ENCODE data around the gene TBXA2R. TPM values are rescaled to one million over a fixed set of nuclear protein-coding genes. Genes with fewer than 3 reads are reported as not detected.
"Not testable (repeated sequence)": the region's sequence is repeated elsewhere in the genome, so short reads cannot be mapped to it uniquely, and the experiment has no call there.

TBXA2R gene
- total RNA-seq = under 1 TPM; 0.41 to 0.42 TPM

GRCh38 chr19:3606690-3607289 is at the start of gene TBXA2R:
TBXA2R (minus strand) TSS chr19:3606875; CDS start chr19:3600634, 6,241 bp downstream.
- Mint-ChIP-seq H3K4me1 (ENCODE audit: low read depth) (peaks cover 10% of the 10 kb centered on the region), H3K27me3 (ENCODE audit: low read depth) (no peaks in the 10 kb centered on the region), H3K4me3 (peak within 1 kb of the TSS; percentile 23), H3K9me3 (no peaks in the 10 kb centered on the region), H3K27ac (no peak within 1 kb of the TSS), H3K36me3 (ENCODE audit: low read depth) (peaks cover under 1% of the 10 kb centered on the region)
- intact Hi-C loops (cut with micrococcal nuclease) = no loop called here
- peak; percentile 57 for DNase-seq
- CTCF ChIA-PET = no interaction called here

GRCh38 chr19:3656073-3656746 is 49.5 kb upstream of the TBXA2R start:
- Mint-ChIP-seq H3K4me1 (ENCODE audit: low read depth) (no peaks in the 10 kb centered on the region), H3K27me3 (ENCODE audit: low read depth) (no peaks in the 10 kb centered on the region)

GRCh38 chr19:3655402-3656072 is 48.9 kb upstream of the TBXA2R start:
- H3K36me3 Mint-ChIP-seq (ENCODE audit: low read depth) = peaks cover 8% of the 10 kb centered on the region
- no peak for DNase-seq
- intact Hi-C loops (cut with micrococcal nuclease) = no loop called here
- CTCF ChIA-PET = interaction anchor here (0.6 kb wide), 1 partner anchor 217 kb away, joined by 3 read pairs; no protein-coding TSS in a partner anchor
- no peaks in the 10 kb centered on the region for H3K9me3 Mint-ChIP-seq
- no peak overlapping the region for H3K27ac Mint-ChIP-seq
- no peak overlapping the region for H3K4me3 Mint-ChIP-seq
- H3K27me3 Mint-ChIP-seq (ENCODE audit: low read depth) = no peaks in the 10 kb centered on the region
- no peaks in the 10 kb centered on the region for H3K4me1 Mint-ChIP-seq (ENCODE audit: low read depth)

More at GRCh38 chr19:3656073-3656746, 49.5 kb upstream of the TBXA2R start:
- Mint-ChIP-seq H3K9me3 (no peaks in the 10 kb centered on the region), H3K36me3 (ENCODE audit: low read depth) (peaks cover 11% of the 10 kb centered on the region), H3K27ac (no peak overlapping the region), H3K4me3 (no peak overlapping the region)
- no peak for DNase-seq
- CTCF ChIA-PET = interaction anchor here (0.6 kb wide), 1 partner anchor 216 kb away, joined by 3 read pairs; no protein-coding TSS in a partner anchor
- intact Hi-C loops (cut with micrococcal nuclease) = no loop called here

- DNase-seq = peak; percentile 39
- Mint-ChIP-seq H3K4me3 (no peak overlapping the region), H3K36me3 (ENCODE audit: low read depth) (peaks cover 8% of the 10 kb centered on the region), H3K27me3 (ENCODE audit: low read depth) (no peaks in the 10 kb centered on the region), H3K4me1 (ENCODE audit: low read depth) (no peaks in the 10 kb centered on the region), H3K27ac (no peak overlapping the region), H3K9me3 (no peaks in the 10 kb centered on the region)
- CTCF ChIA-PET = interaction anchor here (0.7 to 1.5 kb wide), 3 partner anchors 12 to 223 kb away, joined by 3 to 5 read pairs (median 3); no protein-coding TSS in a partner anchor
- intact Hi-C loops (cut with micrococcal nuclease) = no loop called here
These were observed 47.3 kb upstream of the TBXA2R start for GRCh38 chr19:3653865-3654513.

- H3K4me1 Mint-ChIP-seq (ENCODE audit: low read depth) = no peaks in the 10 kb centered on the region
- intact Hi-C loops (cut with micrococcal nuclease) = no loop called here
- H3K27ac Mint-ChIP-seq = no peak overlapping the region
- CTCF ChIA-PET = interaction anchor here (1.5 kb wide), 1 partner anchor 13 kb away, joined by 3 read pairs; no protein-coding TSS in a partner anchor
- no peak for DNase-seq
- H3K4me3 Mint-ChIP-seq = no peak overlapping the region
- peaks cover 8% of the 10 kb centered on the region for H3K36me3 Mint-ChIP-seq (ENCODE audit: low read depth)
- H3K9me3 Mint-ChIP-seq = no peaks in the 10 kb centered on the region
- H3K27me3 Mint-ChIP-seq (ENCODE audit: low read depth) = no peaks in the 10 kb centered on the region
These were observed 46.6 kb upstream of the TBXA2R start for GRCh38 chr19:3653081-3653795.

- no peak for DNase-seq
These were observed 45.7 kb upstream of the TBXA2R start for GRCh38 chr19:3652422-3652821.

GRCh38 chr19:3651684-3652083 is 45.0 kb upstream of the TBXA2R start:
- intact Hi-C loops (cut with micrococcal nuclease) = no loop called here
- Mint-ChIP-seq H3K36me3 (ENCODE audit: low read depth) (peaks cover 2% of the 10 kb centered on the region), H3K4me3 (no peak overlapping the region), H3K4me1 (ENCODE audit: low read depth) (no peaks in the 10 kb centered on the region), H3K9me3 (no peaks in the 10 kb centered on the region), H3K27ac (no peak overlapping the region), H3K27me3 (ENCODE audit: low read depth) (no peaks in the 10 kb centered on the region)
- DNase-seq = no peak
- CTCF ChIA-PET = no interaction called here

More at GRCh38 chr19:3652422-3652821, 45.7 kb upstream of the TBXA2R start:
- intact Hi-C loops (cut with micrococcal nuclease) = no loop called here
- H3K27ac Mint-ChIP-seq = no peak overlapping the region
- H3K36me3 Mint-ChIP-seq (ENCODE audit: low read depth) = peaks cover 6% of the 10 kb centered on the region
- no peak overlapping the region for H3K4me3 Mint-ChIP-seq
- no peaks in the 10 kb centered on the region for H3K4me1 Mint-ChIP-seq (ENCODE audit: low read depth)
- CTCF ChIA-PET = interaction anchor here (1.5 kb wide), 1 partner anchor 14 kb away, joined by 3 read pairs; no protein-coding TSS in a partner anchor
- H3K27me3 Mint-ChIP-seq (ENCODE audit: low read depth) = no peaks in the 10 kb centered on the region
- no peaks in the 10 kb centered on the region for H3K9me3 Mint-ChIP-seq

- intact Hi-C loops (cut with micrococcal nuclease) = no loop called here
- DNase-seq = no peak
- CTCF ChIA-PET = no interaction called here
- no peaks in the 10 kb centered on the region for H3K27me3 Mint-ChIP-seq (ENCODE audit: low read depth)
- no peaks in the 10 kb centered on the region for H3K4me1 Mint-ChIP-seq (ENCODE audit: low read depth)
- H3K27ac Mint-ChIP-seq = no peak overlapping the region
- H3K9me3 Mint-ChIP-seq = no peaks in the 10 kb centered on the region
- H3K4me3 Mint-ChIP-seq = no peak overlapping the region
- H3K36me3 Mint-ChIP-seq (ENCODE audit: low read depth) = peaks cover 2% of the 10 kb centered on the region
These were observed 43.2 kb upstream of the TBXA2R start for GRCh38 chr19:3649888-3650287.

- no peak overlapping the region for H3K4me3 Mint-ChIP-seq
- H3K27me3 Mint-ChIP-seq (ENCODE audit: low read depth) = no peaks in the 10 kb centered on the region
- CTCF ChIA-PET = interaction anchor here (0.6 to 0.7 kb wide), 3 partner anchors 13 to 301 kb away, joined by 3 read pairs; no protein-coding TSS in a partner anchor
These were observed 41.6 kb upstream of the TBXA2R start for GRCh38 chr19:3648037-3648905.

GRCh38 chr19:3647102-3647501 is 40.4 kb upstream of the TBXA2R start:
- H3K27me3 Mint-ChIP-seq (ENCODE audit: low read depth); H3K27ac Mint-ChIP-seq; DNase-seq; H3K4me3 Mint-ChIP-seq; CTCF ChIA-PET; intact Hi-C loops (cut with micrococcal nuclease); H3K4me1 Mint-ChIP-seq (ENCODE audit: low read depth); H3K36me3 Mint-ChIP-seq (ENCODE audit: low read depth); H3K9me3 Mint-ChIP-seq: not testable (repeated sequence)

More at GRCh38 chr19:3648037-3648905, 41.6 kb upstream of the TBXA2R start:
- Mint-ChIP-seq H3K36me3 (ENCODE audit: low read depth) (peaks cover 2% of the 10 kb centered on the region), H3K27ac (no peak overlapping the region), H3K4me1 (ENCODE audit: low read depth) (no peaks in the 10 kb centered on the region), H3K9me3 (no peaks in the 10 kb centered on the region)
- DNase-seq = no peak
- intact Hi-C loops (cut with micrococcal nuclease) = no loop called here
